Thyroid gland (tissue), 4 donors: Measurements from ENCODE around the gene MAPK7.

ENCODE experiments used
- POLR2A ChIP-seq, 2 donors: fragments of 450-650 bp; IDR thresholded peaks; one replicate each; pipeline ENCODE4 v1.6.1; 2017; ENCODE audit warnings: antibody characterized with exemption in 2 of 2, mild to moderate bottlenecking in 2 of 2, moderate library complexity in 1 of 2
- TF ChIP-seq, protein P1 (sequence below), 6 experiments: fragments of 200-600 bp in 3 of 6; fragments of 450-650 bp in 3 of 6; sonication (generic) in 3 of 6; IDR thresholded peaks; one replicate each; pipeline ENCODE4 v1.5.1; 2016 to 2019; ENCODE audit warnings: antibody characterized with exemption in 6 of 6, mild to moderate bottlenecking in 2 of 6, inconsistent platforms in 1 of 6, moderate library complexity in 1 of 6

DNA sequence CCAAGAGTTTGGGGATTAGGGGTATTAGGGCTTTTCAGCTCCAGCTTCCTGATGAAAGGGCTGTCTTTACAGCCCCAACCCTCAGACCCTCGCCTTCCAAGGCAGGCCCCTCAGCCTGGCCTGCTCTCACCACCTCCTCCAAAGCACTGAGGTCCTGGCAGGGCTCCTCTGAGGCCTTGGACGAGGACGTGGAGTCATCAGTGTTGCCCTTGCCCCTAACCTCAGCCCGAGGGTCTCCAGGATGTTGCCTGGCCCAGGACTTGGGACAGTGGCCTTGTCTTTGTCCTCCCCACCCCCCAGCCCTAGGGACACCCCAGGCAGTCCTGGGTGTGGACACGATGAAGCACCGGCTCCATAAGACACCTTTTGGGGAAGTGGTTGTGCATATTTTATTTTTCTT lies 44.0 kb upstream of the MAPK7 start:
- TF ChIP-seq, protein P1, sequence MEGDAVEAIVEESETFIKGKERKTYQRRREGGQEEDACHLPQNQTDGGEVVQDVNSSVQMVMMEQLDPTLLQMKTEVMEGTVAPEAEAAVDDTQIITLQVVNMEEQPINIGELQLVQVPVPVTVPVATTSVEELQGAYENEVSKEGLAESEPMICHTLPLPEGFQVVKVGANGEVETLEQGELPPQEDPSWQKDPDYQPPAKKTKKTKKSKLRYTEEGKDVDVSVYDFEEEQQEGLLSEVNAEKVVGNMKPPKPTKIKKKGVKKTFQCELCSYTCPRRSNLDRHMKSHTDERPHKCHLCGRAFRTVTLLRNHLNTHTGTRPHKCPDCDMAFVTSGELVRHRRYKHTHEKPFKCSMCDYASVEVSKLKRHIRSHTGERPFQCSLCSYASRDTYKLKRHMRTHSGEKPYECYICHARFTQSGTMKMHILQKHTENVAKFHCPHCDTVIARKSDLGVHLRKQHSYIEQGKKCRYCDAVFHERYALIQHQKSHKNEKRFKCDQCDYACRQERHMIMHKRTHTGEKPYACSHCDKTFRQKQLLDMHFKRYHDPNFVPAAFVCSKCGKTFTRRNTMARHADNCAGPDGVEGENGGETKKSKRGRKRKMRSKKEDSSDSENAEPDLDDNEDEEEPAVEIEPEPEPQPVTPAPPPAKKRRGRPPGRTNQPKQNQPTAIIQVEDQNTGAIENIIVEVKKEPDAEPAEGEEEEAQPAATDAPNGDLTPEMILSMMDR (IDR thresholded peaks at IDR 0.05) = no peak
- no peak for TF ChIP-seq POLR2A (IDR thresholded peaks at IDR 0.05)
